ENCODE measurements around the gene CACNA1A.

- TF ChIP-seq CTCF (IDR thresholded peaks at IDR 0.05; ENCODE audit: low read length) (no peak), EZH2 (IDR thresholded peaks at IDR 0.05; ENCODE audit: borderline replicate concordance, low read length) (no peak)
These were observed 176.5 kb downstream of the CACNA1A start for GRCh38 chr19:13329766-13330165.
